ENCODE data around the gene ARHGAP26.

DNA sequence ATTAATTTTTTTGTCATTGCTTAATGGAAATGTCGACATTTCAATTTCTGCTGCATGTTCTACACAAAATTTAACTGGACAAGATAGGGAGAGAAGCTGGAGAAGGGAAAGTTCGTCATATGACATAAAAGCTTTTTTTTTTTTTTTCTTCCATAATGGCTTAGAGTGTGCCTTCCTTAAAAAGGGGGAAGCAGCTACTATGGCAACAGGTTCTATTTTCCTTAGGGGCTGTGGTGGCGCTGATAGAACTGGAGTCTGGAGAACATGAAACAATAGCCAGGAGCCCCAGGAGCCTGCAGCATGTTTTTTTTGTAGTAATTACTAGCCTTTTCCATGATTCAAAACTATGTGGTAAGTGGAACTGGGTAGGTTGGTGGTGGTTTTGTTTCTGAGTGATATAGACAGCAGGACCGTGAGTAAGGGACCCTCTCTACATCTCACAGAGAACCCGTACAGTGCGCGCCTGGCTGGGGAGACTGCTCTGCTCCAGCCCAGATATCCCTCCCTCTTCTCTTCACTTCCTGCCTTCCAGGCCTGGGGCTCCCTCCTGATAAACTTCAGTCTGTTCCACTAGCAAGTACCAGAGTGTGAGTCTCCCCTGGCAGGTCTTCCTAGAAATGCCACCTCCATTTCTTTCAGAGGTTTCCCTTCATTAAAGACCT lies 331.7 kb downstream of the ARHGAP26 start:
- TF ChIP-seq, protein P1, sequence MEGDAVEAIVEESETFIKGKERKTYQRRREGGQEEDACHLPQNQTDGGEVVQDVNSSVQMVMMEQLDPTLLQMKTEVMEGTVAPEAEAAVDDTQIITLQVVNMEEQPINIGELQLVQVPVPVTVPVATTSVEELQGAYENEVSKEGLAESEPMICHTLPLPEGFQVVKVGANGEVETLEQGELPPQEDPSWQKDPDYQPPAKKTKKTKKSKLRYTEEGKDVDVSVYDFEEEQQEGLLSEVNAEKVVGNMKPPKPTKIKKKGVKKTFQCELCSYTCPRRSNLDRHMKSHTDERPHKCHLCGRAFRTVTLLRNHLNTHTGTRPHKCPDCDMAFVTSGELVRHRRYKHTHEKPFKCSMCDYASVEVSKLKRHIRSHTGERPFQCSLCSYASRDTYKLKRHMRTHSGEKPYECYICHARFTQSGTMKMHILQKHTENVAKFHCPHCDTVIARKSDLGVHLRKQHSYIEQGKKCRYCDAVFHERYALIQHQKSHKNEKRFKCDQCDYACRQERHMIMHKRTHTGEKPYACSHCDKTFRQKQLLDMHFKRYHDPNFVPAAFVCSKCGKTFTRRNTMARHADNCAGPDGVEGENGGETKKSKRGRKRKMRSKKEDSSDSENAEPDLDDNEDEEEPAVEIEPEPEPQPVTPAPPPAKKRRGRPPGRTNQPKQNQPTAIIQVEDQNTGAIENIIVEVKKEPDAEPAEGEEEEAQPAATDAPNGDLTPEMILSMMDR (conservative IDR thresholded peaks at IDR 0.05 in 1 of 2, IDR thresholded peaks at IDR 0.05 in 1 of 2; ENCODE audit: low read depth in 1 of 2, low read length in 2 of 2), result no peak
- TF ChIP-seq EZH2 (IDR thresholded peaks at IDR 0.05; ENCODE audit: low read length, missing control alignments), result no peak
